Panc1 (cell line): ENCODE data around the gene WIPF1.

Experiments used
- SIN3A ChIP-seq: IDR thresholded peaks from 2 replicates; pipeline ENCODE4 v1.6.1; 2012; ENCODE audit warnings: low read depth, mild to moderate bottlenecking, low read length, moderate library complexity, borderline replicate concordance; ENCODE audit not compliant: insufficient read depth
- TF ChIP-seq, protein P1 (sequence below): fragments of 450-650 bp; IDR thresholded peaks from 2 replicates; pipeline ENCODE4 v1.5.1; 2017; ENCODE audit warnings: mild to moderate bottlenecking
- TF ChIP-seq, protein P2 (sequence below), 2 experiments: IDR thresholded peaks; 2 replicates each; pipeline ENCODE4 v1.6.1; 2011 to 2012; ENCODE audit warnings: low read depth in 2 of 2, control low read depth in 1 of 2, low read length in 1 of 2, mild to moderate bottlenecking in 1 of 2, moderate library complexity in 1 of 2; ENCODE audit not compliant: insufficient read depth in 1 of 2

DNA sequence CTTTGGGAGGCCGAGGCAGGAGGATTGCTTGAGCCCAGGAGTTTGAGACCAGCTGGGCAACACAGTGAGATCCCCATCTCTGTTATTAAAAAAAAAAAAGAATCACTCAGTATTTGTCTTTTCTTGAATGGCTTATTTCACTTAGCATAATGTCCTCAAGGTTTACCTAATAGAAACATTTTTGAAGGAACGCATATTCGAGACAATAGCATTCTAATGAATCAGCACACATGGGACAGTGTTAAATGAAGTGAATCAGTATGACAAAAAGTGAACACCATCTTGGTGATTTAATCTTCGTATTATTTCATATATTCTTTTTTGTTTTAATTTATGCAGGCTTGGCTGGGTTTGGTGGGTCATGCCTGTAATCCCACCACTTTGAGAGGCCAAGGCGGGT is 44.7 kb downstream of the WIPF1 start:
- TF ChIP-seq SIN3A: no peak
- TF ChIP-seq, protein P1, sequence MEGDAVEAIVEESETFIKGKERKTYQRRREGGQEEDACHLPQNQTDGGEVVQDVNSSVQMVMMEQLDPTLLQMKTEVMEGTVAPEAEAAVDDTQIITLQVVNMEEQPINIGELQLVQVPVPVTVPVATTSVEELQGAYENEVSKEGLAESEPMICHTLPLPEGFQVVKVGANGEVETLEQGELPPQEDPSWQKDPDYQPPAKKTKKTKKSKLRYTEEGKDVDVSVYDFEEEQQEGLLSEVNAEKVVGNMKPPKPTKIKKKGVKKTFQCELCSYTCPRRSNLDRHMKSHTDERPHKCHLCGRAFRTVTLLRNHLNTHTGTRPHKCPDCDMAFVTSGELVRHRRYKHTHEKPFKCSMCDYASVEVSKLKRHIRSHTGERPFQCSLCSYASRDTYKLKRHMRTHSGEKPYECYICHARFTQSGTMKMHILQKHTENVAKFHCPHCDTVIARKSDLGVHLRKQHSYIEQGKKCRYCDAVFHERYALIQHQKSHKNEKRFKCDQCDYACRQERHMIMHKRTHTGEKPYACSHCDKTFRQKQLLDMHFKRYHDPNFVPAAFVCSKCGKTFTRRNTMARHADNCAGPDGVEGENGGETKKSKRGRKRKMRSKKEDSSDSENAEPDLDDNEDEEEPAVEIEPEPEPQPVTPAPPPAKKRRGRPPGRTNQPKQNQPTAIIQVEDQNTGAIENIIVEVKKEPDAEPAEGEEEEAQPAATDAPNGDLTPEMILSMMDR: no peak
- TF ChIP-seq, protein P2, sequence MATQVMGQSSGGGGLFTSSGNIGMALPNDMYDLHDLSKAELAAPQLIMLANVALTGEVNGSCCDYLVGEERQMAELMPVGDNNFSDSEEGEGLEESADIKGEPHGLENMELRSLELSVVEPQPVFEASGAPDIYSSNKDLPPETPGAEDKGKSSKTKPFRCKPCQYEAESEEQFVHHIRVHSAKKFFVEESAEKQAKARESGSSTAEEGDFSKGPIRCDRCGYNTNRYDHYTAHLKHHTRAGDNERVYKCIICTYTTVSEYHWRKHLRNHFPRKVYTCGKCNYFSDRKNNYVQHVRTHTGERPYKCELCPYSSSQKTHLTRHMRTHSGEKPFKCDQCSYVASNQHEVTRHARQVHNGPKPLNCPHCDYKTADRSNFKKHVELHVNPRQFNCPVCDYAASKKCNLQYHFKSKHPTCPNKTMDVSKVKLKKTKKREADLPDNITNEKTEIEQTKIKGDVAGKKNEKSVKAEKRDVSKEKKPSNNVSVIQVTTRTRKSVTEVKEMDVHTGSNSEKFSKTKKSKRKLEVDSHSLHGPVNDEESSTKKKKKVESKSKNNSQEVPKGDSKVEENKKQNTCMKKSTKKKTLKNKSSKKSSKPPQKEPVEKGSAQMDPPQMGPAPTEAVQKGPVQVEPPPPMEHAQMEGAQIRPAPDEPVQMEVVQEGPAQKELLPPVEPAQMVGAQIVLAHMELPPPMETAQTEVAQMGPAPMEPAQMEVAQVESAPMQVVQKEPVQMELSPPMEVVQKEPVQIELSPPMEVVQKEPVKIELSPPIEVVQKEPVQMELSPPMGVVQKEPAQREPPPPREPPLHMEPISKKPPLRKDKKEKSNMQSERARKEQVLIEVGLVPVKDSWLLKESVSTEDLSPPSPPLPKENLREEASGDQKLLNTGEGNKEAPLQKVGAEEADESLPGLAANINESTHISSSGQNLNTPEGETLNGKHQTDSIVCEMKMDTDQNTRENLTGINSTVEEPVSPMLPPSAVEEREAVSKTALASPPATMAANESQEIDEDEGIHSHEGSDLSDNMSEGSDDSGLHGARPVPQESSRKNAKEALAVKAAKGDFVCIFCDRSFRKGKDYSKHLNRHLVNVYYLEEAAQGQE (IDR thresholded peaks at IDR 0.05; ENCODE audit: insufficient read depth in 1 of 2, low read depth in 2 of 2, low read length in 1 of 2): no peak
